DMS79 (cell line): ENCODE data around the gene CNGB1.
"Not testable (repeated sequence)": the region's sequence is repeated elsewhere in the genome, so short reads cannot be mapped to it uniquely, and the experiment has no call there.

Experiments used
- DNase-seq: peaks from one replicate; lab custom pipeline; 2025; lab: John Stamatoyannopoulos, UW

Gene CNGB1

DNA sequence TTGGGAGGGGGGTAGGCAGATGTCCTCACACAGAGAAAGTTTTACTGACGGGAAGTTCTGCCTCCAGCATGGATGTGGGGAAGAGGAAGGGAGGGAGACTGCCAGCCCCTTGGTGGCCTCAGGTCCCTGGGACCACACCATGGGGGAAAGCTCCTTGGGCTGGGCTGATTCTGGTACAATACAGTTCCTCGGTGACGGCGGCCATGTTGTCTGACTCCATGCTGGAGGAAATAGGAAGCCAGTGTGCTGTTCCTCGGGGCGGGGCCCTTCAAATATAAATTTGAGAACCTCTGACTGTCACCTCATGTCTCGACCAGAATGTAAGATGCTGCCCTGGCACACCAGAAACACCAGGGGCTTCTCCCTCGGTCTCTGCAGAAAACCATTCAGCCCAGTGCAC is 66.8 kb downstream of the CNGB1 start:
- DNase-seq: no peak

DNA sequence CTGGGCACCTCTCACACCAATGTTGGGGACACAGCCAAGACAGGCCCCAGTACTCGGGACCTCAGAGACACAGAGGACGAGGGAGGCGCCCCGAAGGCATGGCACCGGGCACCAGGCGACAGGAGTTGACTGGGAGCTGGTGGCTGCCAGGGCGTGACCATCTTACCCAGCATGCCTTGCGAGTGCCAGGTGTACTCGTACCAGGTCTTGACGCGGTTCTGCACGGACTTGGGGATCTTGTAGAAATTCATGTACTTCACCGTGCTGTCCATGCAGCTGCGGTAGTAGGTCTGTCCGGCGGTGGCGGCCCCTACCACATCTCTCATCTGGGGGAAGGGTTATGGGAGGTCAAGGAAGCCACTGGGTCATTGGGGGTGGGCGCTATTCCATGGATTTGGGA is 67.3 kb downstream of the CNGB1 start:
- no peak for DNase-seq

DNA sequence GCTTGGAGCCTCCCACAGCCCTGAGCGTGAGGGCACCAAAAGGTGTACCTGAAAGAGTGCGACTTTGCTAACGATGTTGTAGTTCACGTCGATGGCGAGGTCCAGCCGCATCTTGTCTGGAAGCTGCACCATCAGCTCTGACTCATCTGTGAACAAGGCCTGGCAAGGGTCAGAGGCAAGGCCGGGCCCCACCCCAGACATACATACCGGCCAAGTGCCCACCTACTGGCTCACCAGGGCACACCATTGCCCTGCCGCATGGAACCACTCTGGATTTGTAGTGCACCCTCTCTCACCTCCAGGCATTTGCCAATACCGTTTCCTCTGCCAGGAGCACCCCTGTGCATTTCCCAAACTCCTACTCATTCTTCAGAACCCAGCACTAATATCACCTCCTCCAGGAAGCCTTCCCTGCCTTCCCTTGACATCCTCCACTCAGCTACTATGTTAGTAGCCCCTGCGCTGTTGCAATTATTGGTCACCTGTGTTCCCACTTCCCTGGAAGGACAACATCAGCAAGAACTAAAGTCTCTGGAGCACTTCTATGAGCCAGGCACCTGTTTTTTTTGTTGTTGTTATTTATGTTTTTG is 69.4 kb downstream of the CNGB1 start:
- DNase-seq: no peak

DNA sequence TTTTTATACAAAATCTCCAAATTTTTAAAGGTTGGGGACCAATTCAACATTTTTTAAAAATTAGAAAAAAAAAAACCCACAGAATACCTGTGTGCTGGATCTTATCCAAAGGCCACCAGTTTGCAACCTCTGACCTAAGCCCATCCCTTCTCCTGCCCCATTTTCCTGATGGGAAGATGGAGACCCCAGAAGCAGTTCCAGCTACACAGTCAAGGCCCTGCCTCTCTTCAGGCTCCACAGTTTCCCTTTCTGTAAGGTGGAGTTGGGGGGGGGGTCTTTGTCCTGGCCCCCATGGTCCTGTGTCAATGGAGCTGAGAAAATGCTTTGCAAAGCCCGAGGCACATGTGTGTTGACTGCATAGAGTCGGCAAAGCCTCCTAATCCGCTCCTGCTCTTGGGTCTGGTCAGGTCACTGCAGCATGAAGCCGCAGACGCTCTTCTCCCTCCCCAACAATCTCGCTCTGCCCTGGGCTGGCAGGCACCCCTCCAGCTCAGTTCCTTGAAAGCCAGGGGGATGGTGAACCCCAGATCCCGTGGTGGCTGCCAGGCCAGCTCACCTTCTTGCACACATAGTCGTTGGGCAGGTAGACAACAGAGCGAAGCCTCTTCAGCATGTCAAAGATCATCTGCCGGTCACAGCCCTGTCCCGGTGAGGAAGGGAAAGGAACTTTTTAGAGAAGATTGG is 70.0 kb downstream of the CNGB1 start:
- no peak for DNase-seq

DNA sequence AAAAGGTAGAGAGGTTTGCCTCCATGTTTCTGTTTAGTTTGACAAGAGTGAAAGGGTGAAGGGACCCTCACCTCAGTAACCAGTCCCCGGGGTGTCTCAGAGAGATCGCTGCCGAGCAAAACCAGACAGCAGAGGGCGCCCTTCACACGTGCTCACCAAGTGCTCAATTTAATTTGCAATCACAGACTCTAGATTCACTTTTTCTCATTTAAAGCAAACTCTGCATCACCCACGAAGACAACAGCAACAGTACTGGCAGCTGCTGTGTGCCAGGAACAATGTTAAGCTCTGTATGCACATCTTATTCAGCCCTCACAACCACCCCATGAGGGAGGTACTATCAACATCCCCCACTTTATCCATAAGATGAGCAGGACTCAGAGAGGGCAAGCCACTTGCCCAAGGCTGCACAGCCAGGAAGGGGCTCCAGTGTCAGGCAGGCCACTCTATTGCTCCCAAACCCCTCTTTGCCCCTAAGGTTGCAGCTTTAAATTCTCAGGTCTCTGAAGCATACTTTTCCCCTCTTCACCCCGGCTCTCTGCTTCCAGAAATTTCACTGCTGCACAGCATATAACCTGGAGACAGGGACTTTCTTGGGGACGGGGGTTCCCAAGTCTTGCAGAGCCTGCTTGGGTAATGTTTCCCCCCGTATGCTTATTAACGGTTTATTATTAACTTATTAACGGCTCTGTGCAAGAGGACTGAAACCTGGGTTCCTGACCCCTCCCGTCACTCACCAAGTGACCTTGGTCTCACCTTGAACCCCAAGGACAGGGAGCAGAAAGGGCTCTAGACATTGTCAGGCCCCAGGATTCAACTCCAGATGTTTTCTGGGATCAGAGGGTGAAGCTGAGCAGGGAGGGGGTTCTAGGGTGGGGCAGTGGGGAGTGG is 70.9 kb downstream of the CNGB1 start:
- DNase-seq: peak; percentile 7

DNA sequence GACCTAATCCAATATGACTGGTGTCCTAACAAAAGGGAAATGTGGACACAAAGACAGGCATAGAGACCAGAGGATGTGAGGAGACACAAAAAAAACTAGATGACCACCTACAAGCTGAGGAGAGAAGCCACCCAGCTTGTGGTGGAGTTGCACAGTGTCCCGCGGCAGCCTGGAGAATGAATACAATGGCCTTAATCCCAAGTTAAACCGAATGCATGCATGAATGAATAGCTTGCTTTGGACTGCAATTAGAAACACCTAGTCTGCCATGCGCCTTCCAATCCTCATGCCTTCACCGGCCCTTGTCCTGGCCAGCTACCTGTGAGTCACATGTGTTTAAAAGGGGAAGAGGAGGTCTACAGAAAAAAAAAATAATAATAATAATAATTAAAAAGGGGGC is 72.0 kb downstream of the CNGB1 start:
- DNase-seq: no peak

DNA sequence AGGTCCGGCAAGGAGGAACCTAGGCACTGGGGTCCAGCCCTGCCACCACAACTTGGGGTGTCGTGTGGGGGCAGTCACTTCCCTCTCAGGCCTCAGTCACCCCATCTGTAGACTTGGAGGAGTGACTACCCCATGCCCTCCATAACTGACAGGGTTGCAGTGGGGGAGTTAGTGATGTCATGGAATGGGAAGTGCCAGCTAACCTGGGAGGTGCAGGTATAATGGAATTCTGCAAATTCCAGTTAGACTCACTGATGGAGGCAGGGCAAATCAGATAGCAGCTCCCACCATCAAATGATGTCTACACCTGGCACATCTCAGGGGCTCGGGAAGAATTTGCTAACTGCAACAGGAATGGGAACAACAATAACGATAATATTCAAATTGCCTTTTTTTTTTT is 72.9 kb downstream of the CNGB1 start:
- no peak for DNase-seq

DNA sequence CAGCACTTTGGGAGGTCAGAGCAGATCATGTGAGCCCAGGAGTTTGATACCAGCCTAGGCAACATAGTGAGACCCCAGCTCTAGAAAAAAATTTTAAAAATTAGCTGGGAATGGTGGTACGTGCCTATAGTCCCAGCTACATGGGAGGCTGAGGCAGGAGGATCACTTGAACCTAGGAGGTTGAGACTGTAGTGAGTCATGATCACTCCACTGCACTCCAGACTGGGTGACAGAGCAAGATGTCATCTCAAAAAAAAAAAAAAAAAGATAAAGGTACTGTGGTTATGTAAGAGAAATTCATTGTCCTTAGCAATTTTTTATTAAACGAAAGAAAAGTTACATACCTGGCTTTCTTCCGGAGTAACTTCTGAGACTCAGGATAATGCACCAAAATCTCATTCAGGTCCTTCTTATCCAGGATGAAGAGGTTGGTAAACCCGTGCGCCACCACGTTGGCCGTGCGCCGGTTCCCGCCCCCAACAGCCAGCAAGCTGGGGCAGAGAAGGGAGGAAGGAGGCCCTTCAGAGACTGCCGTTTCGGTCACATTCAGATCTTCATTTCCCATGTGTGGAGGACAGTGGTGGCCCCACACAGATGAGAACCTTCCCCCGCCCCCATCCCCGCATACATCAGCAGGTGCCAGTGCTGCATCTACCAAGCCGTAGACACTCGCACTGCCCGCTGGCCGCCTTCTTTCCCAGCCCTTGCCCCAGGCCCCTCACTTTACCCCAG is 73.7 kb downstream of the CNGB1 start:
- no peak for DNase-seq

DNA sequence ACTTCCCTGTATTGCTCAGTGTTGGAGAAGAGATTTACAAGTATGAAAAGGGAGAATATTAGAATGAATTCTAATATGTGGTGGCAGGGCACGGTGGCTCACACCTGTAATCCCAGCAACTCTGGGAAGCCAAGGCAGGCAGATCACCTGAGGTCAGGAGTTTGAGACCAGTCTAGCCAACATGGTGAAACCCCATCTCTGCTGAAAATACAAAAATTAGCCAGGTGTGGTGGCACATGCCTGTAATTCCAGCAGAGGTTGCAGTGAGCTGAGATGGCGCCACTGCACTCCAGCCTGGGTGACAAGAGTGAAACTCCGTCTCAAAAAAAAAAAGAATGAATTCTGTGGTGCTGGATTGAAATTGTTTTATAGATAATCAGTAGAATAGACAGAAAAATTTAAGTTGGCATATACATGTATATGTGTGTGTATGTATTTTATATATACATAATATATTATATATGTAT is 75.8 kb downstream of the CNGB1 start:
- not testable (repeated sequence) for DNase-seq

DNA sequence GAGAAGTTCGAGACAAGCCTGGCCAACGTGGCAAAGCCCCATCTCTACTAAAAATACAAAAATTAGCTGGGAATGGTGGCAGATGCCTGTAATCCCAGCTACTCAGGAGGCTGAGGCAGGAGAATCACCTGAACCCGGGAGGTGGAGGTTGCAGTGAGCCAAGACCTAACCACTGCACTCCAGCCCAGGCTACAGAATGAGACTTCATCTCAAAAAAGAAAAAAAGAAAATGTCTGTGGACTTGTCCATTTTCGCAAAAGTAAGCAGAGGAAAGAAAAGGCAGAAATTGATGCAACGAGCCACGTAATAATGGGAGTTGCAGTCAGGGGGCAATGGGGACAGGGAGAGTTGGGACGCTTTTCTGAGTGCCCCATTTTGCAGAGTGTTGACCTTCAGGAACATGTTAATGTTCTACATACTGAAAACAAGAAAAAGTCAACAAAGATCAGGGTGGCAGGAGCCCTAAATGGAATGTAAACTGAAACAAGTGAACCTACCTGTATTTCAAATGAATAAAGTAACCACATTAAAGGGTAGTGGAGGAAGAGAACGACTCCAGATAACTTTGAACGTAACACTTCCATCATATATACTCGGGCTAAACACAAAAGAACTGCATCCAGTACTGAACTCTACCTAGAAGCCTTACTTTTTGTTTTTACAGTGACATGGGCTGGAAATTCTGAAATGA is 76.4 kb downstream of the CNGB1 start:
- no peak for DNase-seq

DNA sequence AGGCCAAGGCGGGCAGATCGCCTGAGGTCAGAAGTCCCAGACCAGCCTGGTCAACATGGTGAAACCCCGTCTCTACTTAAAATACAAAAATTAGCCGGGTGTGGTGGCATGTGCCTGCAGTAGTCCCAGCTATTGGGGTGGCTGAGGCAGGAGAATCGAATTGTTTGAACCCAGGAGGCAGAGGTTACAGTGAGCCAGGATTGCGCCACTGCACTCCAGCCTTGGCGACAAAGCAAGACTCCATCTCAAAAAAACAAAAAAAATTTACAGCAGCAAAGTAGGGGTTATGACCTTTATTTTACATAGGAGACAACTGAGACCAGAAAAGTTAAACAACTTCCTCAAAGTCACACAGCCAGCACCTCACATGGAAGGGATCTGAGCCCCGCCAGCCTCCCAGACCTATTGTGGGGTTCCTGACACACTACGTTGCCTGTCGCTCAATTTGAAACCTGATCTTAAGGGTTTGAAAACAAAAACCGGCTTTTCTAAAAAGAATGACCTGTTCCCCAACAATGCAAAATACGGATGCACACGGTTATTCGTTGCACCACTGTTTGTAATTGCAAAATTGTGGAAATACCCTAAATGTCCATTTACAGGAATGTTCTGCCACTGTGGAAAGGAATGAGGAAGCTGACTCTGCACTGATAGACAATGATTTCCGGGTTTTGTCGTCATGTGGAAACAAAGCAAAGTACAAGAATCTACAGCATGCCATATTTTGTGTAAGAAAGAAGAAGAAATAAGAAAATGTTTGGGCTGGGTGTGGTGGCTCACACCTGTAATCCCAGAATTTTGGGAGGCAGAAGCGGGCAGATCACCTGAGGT is 77.2 kb downstream of the CNGB1 start:
- DNase-seq: no peak

DNA sequence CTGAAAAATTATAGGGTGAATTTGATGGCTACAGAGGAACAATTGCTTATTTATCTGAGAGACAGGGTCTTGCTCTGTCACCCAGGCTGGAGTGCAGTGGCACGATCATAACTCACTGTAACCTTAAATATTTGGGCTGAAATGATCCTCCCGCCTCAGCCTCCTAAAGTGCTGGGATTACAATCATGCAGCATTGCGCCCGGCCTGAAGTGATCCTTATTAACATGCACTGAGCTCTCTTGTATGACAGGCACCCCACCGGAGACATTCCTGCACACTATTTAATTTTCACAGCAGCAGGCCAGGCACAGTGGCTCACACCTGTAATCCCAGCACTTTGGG is 77.7 kb downstream of the CNGB1 start:
- no peak for DNase-seq

DNA sequence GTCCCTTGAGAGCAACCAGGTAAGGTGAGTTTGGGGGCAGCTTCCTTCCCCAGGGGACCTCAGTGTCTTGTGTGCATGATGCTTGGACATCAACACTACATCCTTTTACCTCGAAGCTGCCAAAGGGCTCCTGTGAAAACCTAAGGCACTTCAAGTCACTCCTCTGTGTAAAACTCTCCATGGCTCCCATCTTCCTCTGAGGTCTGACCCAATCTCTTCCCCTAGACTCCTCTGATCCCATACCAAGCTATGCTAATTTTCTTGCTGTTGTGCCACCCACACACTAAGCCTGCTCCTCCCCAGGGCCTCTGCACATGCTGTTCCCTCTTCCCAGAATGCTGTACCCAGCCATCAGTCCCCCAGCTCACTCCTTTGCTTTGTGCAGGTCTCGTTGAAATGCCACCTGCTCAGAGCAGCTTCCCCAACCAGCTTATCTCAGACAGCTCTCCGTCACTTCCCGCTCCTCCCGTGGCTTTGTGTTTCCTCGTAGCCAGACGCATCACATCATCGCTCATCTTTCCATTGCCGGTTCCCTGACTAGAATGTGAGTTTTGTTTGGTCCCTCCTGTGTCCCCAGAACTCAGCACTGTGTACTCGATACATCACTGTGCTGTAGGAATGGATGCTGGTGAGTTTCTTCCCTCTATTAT is 78.4 kb downstream of the CNGB1 start:
- no peak for DNase-seq

DNA sequence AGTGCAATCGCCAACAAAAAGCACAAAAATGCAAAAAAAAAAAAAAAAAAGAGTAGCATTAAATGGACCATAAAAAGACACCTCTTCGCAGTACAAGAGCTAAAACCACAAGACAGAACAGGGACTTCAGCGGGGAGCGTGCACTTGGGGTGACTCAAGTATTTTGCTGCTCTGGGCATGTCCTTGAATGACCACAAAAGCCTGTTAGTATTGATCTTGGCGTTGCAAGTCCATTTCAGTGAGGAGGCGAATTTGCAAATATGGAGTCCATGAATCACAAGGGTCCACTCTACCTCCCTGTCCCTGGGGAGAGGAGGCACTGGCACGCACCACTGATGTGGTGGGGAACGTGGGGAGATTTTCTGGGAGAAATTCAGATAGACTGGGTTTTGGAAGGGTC is 78.9 kb downstream of the CNGB1 start:
- DNase-seq: peak; percentile 77

DNA sequence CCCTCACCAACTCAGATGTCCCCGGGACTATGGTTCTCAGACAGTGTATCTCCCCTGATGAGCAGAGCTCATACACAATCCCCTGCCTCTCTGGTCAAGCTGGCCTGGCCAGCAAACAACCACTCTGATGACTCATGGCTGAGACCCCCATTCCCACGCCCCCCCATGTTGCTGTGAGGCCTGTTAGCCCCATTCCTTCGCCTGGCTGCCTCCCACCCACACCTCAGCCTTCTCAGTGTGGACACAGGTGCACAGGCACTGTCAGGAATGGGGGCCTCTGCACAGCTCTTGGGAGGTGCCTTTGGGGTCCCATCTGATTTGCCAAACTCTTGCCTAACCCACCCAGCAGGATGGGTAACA is 80.2 kb downstream of the CNGB1 start:
- DNase-seq: no peak

DNA sequence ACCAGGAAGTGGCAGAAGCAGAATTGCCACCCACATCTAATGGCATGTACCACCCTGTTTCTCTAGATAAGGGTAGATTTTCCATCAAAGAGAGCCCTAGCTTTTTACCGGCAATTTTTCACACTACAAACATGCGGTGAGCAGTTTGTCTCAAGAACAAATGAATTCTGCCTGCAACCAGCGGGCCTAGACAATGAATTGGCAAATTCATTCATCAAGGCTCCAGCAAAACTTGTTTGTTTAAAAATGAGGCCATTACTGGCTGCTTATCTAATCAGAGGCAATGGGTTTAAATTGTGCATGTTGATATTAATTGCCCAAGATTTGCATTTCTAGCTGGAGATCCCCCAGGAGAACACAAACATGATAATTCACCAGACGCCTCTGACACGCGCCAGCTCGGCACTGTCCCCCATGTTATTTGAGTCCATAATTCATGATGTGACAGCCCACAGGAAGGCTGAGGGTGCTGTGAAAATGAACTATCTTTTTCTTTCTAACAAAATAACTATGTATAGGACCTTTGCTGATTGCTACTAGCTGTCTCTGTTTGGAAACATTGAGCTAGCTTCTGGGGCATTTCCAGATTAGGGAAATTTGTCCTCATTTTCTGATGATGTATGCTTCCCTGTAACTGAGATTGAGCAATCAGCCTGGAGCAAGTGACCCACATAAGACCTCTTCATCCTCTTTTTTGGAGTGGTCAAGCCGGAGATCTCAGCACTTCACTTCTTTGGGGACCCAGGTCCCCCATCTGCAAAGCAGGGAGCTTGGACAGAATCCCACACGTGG is 80.8 kb downstream of the CNGB1 start:
- DNase-seq: no peak

DNA sequence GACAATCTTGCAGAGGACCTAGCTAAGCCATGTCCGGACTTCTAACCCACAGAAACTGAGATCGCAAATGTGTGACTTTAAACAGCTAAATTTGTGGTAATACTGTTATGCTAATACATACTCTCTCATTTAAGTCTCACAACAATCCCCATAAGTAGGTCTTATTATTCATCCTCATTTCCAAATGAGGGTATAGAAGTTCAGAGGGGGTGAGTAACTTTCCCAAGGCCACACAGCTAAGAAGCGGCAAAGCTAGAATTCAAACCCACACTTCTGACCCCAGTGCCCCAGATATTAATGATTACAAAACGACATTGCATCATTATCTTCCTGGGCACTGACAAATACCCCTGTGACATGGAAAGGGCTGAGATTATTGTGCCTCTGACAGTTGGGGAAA is 81.4 kb downstream of the CNGB1 start:
- DNase-seq: no peak

DNA sequence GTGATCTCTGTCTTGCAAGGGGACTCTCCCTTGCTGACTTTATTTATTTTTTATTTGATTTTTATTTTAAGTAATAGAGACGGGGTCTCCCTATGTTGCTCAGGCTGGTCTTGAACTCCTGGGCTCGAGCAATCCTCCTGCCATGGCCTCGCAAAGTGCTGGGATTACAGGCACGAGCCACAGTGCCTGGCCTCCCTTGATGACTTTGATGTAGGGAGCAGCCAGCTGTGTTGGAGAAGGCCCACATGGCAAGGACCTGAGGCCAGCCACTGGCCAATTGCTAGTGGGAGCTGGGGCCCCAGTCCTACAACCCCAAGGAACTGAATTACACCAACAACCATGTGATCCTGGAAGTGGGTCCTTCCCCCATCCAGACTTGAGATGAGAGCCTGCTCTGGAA is 81.8 kb downstream of the CNGB1 start:
- DNase-seq: no peak

DNA sequence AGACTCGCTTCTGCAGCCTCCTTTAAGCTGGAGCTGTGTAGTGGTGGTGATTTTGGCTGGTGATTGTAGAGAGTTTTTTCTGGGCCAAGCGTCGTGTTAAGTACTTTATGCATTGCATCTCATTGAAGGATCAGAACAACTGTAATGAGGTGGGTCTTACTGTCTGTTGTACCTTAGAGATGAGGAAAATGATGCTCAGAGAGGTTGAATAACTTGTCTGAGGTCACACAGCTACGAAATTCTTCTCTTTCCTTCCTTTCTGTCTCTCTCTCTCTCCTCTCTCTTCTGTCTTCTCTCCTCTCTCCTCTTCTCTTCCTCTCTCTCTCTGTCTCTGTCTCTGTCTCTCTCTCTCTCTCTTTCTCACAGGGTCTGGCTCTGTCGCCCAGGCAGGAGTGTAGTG is 82.8 kb downstream of the CNGB1 start:
- DNase-seq: no peak

DNA sequence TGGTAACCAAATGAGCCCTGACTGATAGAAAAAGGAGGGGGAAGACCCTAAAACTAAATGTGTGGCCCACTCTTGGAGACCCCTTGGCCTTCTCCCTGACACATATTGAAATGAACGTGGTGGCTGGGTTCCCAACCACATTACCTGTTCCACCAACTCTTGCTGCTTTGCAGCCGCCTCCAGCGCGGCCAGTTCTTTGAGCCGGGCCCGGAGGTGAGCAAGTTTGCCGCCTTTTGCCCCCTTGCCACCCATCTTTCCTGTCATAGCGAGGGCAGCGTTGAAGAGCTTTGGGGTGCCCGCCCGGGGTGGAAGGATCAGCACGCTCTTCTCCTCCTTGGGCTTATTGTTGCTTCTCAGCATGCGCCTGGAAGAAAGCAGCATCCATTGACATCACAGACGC is 83.2 kb downstream of the CNGB1 start:
- no peak for DNase-seq
